A549 (cell line): ENCODE results near the gene DLX6. TPM values are rescaled to one million over a fixed set of nuclear protein-coding genes. Genes with fewer than 3 reads are reported as not detected.

Experiments used
- ATAC-seq, 2 experiments: fragments of 200-7000 bp in 1 of 2; fragments of >200 bp in 1 of 2; cut with Nextera tagmentation in 1 of 2; cut with Tn5 transposase in 1 of 2; 3 replicates each; pipeline versions ENCODE4 v1.8.0 to v1.9.1; 2018 to 2020; ENCODE audit warnings: mild to moderate bottlenecking in 1 of 2, moderate library complexity in 1 of 2
- CTCF ChIA-PET: fragments of 300-600 bp; sonication (Branson Sonifier 250); formaldehyde crosslinking; extraction: SDS; loops from one replicate; lab custom pipeline; 2021; ENCODE audit warnings: antibody characterized with exemption, inconsistent platforms; lab: Yijun Ruan, JAX
- POLR2A ChIA-PET: fragments of 350-600 bp; formaldehyde crosslinking; extraction: SDS; loops from one replicate; lab custom pipeline; 2021; ENCODE audit warnings: antibody characterized with exemption, inconsistent platforms; lab: Yijun Ruan, JAX
- DNase-seq, 2 experiments: peaks; one replicate each; pipeline versions ENCODE4 v3.0.0 to v3.0.0-alpha.2; 2011 to 2016; ENCODE audit warnings: low read depth in 1 of 2, low spot score in 1 of 2
- FAIRE-seq: peaks from 2 replicates; lab custom pipeline; 2011; peaks lifted over from hg19 to GRCh38; lab: Jason Lieb, UNC
- H3K27ac ChIP-seq, 2 experiments: fragments of >200 bp; sonication (Bioruptor Twin); formaldehyde crosslinking; 3 replicates each; pipeline ENCODE4 v1.5.1; 2016 to 2017
- H3K4me1 ChIP-seq: fragments of >200 bp; sonication (Bioruptor Twin); formaldehyde crosslinking; 3 replicates; pipeline ENCODE4 v1.6.1; 2016
- H3K4me2 ChIP-seq: fragments of >200 bp; sonication (Bioruptor Twin); formaldehyde crosslinking; 3 replicates; pipeline ENCODE4 v1.6.1; 2016
- H3K4me3 ChIP-seq: fragments of >200 bp; sonication (Bioruptor Twin); formaldehyde crosslinking; 3 replicates; pipeline ENCODE4 v1.5.1; 2016
- H3K9me3 ChIP-seq: fragments of >200 bp; sonication (Bioruptor Twin); formaldehyde crosslinking; 3 replicates; pipeline ENCODE4 v1.6.1; 2016
- CBX2 ChIP-seq: fragments of 200-600 bp; sonication (generic); IDR thresholded peaks from 2 replicates; pipeline ENCODE4 v1.6.1; 2016; ENCODE audit warnings: low read depth, mild to moderate bottlenecking, borderline replicate concordance
- CEBPB ChIP-seq, 2 experiments: fragments of >200 bp in 1 of 2; sonication (Bioruptor Twin) in 1 of 2; formaldehyde crosslinking in 1 of 2; IDR thresholded peaks; 2 replicates each; pipeline ENCODE4 v1.6.1; 2012 to 2016
- CHD4 ChIP-seq: fragments of 200-600 bp; sonication (generic); IDR thresholded peaks from 2 replicates; pipeline ENCODE4 v1.6.1; 2016; ENCODE audit warnings: antibody characterized with exemption, mild to moderate bottlenecking, borderline replicate concordance
- CTCF ChIP-seq: fragments of >200 bp; sonication (Bioruptor Twin); formaldehyde crosslinking; IDR thresholded peaks from 3 replicates; pipeline ENCODE4 v1.5.1; 2016
- E2F6 ChIP-seq: IDR thresholded peaks from 2 replicates; pipeline ENCODE4 v1.6.1; 2012; ENCODE audit warnings: low read depth, borderline replicate concordance
- EP300 ChIP-seq, 2 experiments: fragments of >200 bp; sonication (Bioruptor Twin); formaldehyde crosslinking; IDR thresholded peaks; 2 replicates in 1 of 2; 3 replicates in 1 of 2; pipeline ENCODE4 v1.6.1; 2016 to 2017
- FOSB ChIP-seq: fragments of 250-450 bp; sonication (Bioruptor Pico); IDR thresholded peaks from 2 replicates; pipeline ENCODE4 v1.5.0; 2020; ENCODE audit warnings: mild to moderate bottlenecking, moderate library complexity
- HOXB5 ChIP-seq: fragments of 250-450 bp; sonication (Bioruptor Pico); IDR thresholded peaks from 2 replicates; pipeline ENCODE4 v1.5.0; 2020; ENCODE audit warnings: mild to moderate bottlenecking, moderate library complexity
- JUN ChIP-seq, 2 experiments: fragments of >200 bp; sonication (Bioruptor Twin); formaldehyde crosslinking; IDR thresholded peaks; 2 replicates in 1 of 2; 3 replicates in 1 of 2; pipeline ENCODE4 v1.6.1; 2016 to 2017
- MAFK ChIP-seq: fragments of 450-650 bp; IDR thresholded peaks from 2 replicates; pipeline ENCODE4 v1.6.1; 2014; ENCODE audit not compliant: partially characterized antibody
- MAZ ChIP-seq: fragments of 150-350 bp; IDR thresholded peaks from 2 replicates; pipeline ENCODE4 v1.6.1; 2014; ENCODE audit warnings: antibody characterized with exemption, low read depth, low read length, borderline replicate concordance
- NR3C1 ChIP-seq: fragments of >200 bp; sonication (Bioruptor Twin); formaldehyde crosslinking; IDR thresholded peaks from 3 replicates; pipeline ENCODE4 v1.6.1; 2017
- PHF8 ChIP-seq: fragments of 200-600 bp; sonication (generic); IDR thresholded peaks from 2 replicates; pipeline ENCODE4 v1.6.1; 2016; ENCODE audit warnings: low read depth, mild to moderate bottlenecking, antibody characterized with exemption, moderate library complexity, borderline replicate concordance
- POLR2AphosphoS2 ChIP-seq: conservative IDR thresholded peaks from 2 replicates; pipeline ENCODE4 v1.6.1; 2012; ENCODE audit warnings: low read length, improper control_type of control experiment, inconsistent platforms
- RARB ChIP-seq: fragments of 250-450 bp; sonication (Bioruptor Pico); IDR thresholded peaks from 2 replicates; pipeline ENCODE4 v1.8.0; 2021; ENCODE audit warnings: mild to moderate bottlenecking, moderate library complexity
- RCOR1 ChIP-seq: fragments of 150-350 bp; IDR thresholded peaks from 2 replicates; pipeline ENCODE4 v1.6.1; 2014; ENCODE audit warnings: antibody characterized with exemption, low read length, low read depth
- REST ChIP-seq: fragments of 200-600 bp; sonication (generic); IDR thresholded peaks from 2 replicates; pipeline ENCODE4 v1.6.1; 2016; ENCODE audit warnings: antibody characterized with exemption, mild to moderate bottlenecking, moderate library complexity
- RNF2 ChIP-seq: fragments of 200-600 bp; sonication (generic); IDR thresholded peaks from 2 replicates; pipeline ENCODE4 v1.6.1; 2016; ENCODE audit warnings: low read depth, mild to moderate bottlenecking, antibody characterized with exemption, moderate library complexity, borderline replicate concordance
- TFCP2L1 ChIP-seq: fragments of 250-450 bp; sonication (Bioruptor Pico); IDR thresholded peaks from 2 replicates; pipeline ENCODE4 v1.5.0; 2021; ENCODE audit warnings: mild to moderate bottlenecking
- USF2 ChIP-seq: fragments of 450-650 bp; IDR thresholded peaks from 2 replicates; pipeline ENCODE4 v1.6.1; 2014; ENCODE audit warnings: antibody characterized with exemption
- ZC3H11A ChIP-seq: fragments of 450-650 bp; IDR thresholded peaks from 2 replicates; pipeline ENCODE4 v1.6.1; 2014; ENCODE audit warnings: antibody characterized with exemption, mild to moderate bottlenecking
- ZFP36 ChIP-seq: fragments of 450-650 bp; IDR thresholded peaks from 2 replicates; pipeline ENCODE4 v1.6.1; 2014; ENCODE audit warnings: borderline replicate concordance; ENCODE audit not compliant: partially characterized antibody
- ZSCAN20 ChIP-seq: fragments of 250-450 bp; sonication (Bioruptor Pico); IDR thresholded peaks from 2 replicates; pipeline ENCODE4 v1.8.0; 2022; ENCODE audit warnings: mild to moderate bottlenecking, moderate library complexity
- WGBS: methylation state at CpG from one replicate; pipeline ENCODE4 v1.1.6; 2017; ENCODE audit errors: missing lambda C conversion rate; 5-methylcytosine and 5-hydroxymethylcytosine counted together
- polyA plus RNA-seq, 4 experiments: library from polyadenylated mRNA; depleted of rRNA in 3 of 4; stranded (reverse); fragments of >200 nt; fragmentation: RNase III in 1 of 4; extraction: RNeasy Plus Mini Kit Qiagen cat#74134 plus additional on column Dnase treatment in 1 of 4; gene quantifications; 2 replicates in 3 of 4; 3 replicates in 1 of 4; pipeline ENCODE4 v1.2.3, GENCODE V29; 2011 to 2017

DLX6 gene
- polyA plus RNA-seq, 2 of the 4 experiments (the other 2 are of a cell fraction) = not detected

- no peak for FAIRE-seq
- H3K9me3 ChIP-seq = no peaks in the 10 kb centered on the region
- ChIA-PET POLR2A (no interaction called here), CTCF (interaction anchor here (1.5 kb wide), 1 partner anchor 29 kb away, joined by 4 read pairs; no protein-coding TSS in a partner anchor)
- no peak for ATAC-seq
- no peak overlapping the region for H3K4me2 ChIP-seq
- no peak for DNase-seq
- no peak overlapping the region for H3K4me3 ChIP-seq
- WGBS = 66% methylated on average over 27 of the region's 27 CpGs
- H3K27ac ChIP-seq = no peak overlapping the region
- no peaks in the 10 kb centered on the region for H3K4me1 ChIP-seq
- TF ChIP-seq USF2 (no peak), MAFK (no peak), MAZ (no peak), ZFP36 (no peak), POLR2AphosphoS2 (no peak)
Measured at GRCh38 chr7:96993094-96993865, 12.1 kb upstream of the DLX6 start.

- DNase-seq = no peak
- POLR2A ChIA-PET = no interaction called here
- ATAC-seq = no peak
- H3K4me3 ChIP-seq = no peak overlapping the region
- TF ChIP-seq NR3C1 (no peak), CEBPB (IDR thresholded peaks at IDR 0.05) (no peak), CTCF (no peak), TFCP2L1 (CRISPR knock-in tag) (no peak), RNF2 (no peak), EP300 (IDR thresholded peaks at IDR 0.05) (no peak), REST (no peak), RCOR1 (no peak), CBX2 (no peak), JUN (IDR thresholded peaks at IDR 0.05) (no peak), HOXB5 (CRISPR knock-in tag) (no peak), ZSCAN20 (CRISPR knock-in tag) (no peak), FOSB (CRISPR knock-in tag) (no peak), E2F6 (no peak), CHD4 (no peak), RARB (no peak), PHF8 (no peak), USF2 (no peak), ZC3H11A (no peak)
- TF ChIP-seq, all 56 proteins: peak for 0
- Histone ChIP-seq H3K9me3 (no peaks in the 10 kb centered on the region), H3K4me1 (no peaks in the 10 kb centered on the region), H3K27ac (no peak overlapping the region), H3K4me2 (no peak overlapping the region)
- CTCF ChIA-PET = interaction anchor here (1.5 kb wide), 1 partner anchor 28 kb away, joined by 4 read pairs; no protein-coding TSS in a partner anchor
- no peak for FAIRE-seq
- WGBS = 3% methylated on average over 1 of the region's 1 CpG
Measured at GRCh38 chr7:96993980-96994379, 11.4 kb upstream of the DLX6 start.
